Dermis blood vessel endothelial cell (primary cell): ENCODE measurements around the gene RMRP. TPM values are rescaled to one million over a fixed set of nuclear protein-coding genes. Genes with fewer than 3 reads are reported as not detected.
A peak's percentile ranks its signal among the peaks of the same experiment; 100 is the strongest.
"Not testable (repeated sequence)": the region's sequence is repeated elsewhere in the genome, so short reads cannot be mapped to it uniquely, and the experiment has no call there.

Experiments
- DNase-seq: peaks from one replicate; pipeline ENCODE4 v3.0.0; 2010
- total RNA-seq: library from RNA; depleted of rRNA; stranded (reverse); fragments of >200 nt; gene quantifications from 2 replicates; pipeline ENCODE4 v1.2.3, GENCODE V29; 2014

Gene RMRP
- total RNA-seq, 1 donor from 2014 or later: 9,128 TPM

DNA sequence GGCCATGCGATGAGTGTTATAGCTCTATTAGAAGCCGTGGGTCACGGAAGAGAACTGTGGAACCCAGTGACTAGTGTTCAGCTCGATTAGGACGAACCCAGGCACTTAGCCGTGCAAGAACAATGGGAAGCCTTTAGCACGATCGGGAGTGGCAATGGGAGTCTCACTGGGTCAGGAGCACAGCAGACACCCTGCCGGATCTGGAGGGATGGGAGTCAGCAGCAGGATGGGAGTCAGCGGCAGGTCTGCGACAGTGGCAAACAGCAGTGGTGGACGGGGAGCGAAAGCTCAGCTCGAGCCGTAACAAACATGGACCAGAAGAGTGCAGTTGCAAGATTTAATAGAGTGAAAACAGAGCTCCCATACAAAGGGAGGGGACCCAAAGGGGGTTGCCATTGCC, 17.4 kb downstream of the RMRP start:
- DNase-seq: not testable (repeated sequence)

DNA sequence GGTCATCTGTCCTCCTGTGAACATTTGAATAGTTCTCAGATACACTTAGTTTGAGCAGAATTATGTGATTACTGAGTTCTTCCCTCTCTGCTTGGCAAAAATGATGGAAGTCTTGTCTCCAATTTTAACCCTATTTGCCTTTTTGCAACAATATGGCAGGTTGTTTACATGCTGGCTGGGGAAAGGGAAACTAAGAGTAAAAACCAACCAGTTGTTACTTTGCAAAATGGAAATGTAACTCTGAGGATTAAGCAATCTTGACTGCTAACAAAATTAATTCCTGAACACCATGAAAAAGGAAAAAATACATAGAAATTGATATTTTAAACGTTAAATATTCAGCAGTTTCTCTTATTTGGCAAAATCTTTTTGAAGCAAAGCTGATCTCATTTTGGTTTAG, 18.2 kb downstream of the RMRP start:
- DNase-seq: no peak

DNA sequence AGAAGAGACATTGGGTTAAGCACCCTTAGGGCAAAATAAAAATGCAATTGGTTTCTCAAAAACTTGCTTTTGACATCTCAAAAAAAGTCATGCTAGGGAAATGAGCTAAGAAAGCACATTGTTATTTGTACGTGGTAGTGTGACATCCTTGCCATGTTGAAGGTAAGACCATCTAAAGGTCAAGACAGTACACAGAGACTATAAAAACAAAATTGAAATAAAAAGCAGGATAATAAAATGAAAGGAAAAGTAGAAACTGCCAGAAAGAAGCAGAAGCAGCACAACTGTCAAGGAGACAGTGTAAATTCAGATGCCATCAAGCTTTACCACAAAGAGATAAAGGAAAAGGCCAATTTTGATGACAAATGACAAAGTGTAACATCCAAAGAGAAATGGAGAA, 18.6 kb downstream of the RMRP start:
- not testable (repeated sequence) for DNase-seq

DNA sequence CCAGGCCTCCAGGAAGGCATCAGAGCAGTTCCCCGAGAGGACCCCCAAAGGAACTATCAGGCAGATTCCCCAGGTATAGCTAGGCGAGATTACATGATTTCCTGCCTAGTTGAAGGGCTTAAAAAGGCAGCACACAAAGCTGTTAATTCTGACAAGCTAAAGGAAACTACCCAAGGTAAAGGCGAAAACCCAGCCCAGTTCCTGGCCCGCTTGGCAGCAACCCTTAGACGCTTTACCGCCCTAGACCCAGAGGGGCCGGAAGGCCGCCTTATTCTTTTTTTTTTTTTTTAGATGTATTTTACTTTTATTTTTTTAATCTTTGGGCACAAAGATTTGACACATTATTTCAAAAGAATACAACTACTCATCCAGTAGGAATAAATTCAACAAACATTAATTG, 19.1 kb downstream of the RMRP start:
- DNase-seq: not testable (repeated sequence)

DNA sequence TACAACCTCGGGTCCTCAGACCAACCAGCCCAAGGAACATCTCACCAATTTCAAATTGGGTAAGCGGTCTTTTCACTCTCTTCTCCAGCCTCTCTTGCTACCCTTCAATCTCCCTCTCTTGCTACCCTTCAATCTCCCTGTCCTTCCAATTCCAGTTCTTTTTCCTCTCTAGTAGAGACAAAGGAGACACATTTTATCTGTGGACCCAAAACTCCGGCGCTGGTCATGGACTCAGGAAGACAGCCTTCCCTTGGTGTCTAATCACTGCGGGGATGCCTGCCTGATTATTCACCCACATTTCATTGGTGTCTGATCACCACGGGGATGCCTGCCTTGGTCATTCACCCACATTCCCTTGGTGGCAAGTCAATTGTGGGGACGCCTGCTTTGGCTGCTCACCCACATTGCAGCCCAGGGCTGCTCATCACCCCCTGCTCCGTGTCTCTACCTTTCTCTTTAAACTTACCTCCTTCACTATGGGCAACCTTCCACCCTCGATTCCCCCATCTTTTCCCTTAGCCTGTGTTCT, 20.3 kb downstream of the RMRP start:
- DNase-seq: not testable (repeated sequence)

DNA sequence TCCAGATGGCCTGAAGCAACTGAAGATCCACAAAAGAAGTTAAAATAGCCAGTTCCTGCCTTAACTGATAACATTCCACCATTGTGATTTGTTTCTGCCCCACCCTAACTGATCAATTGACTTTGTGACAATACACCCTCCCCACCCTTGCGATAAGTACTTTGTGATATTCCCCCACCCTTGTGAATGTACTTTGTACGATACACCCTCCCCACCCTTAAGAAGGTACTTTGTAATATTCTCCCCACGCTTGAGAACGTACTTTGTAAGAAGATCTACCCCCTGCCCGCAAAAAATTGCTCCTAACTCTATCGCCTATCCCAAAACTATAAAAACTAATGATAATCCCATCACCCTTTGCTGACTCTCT, 21.0 kb downstream of the RMRP start:
- not testable (repeated sequence) for DNase-seq

DNA sequence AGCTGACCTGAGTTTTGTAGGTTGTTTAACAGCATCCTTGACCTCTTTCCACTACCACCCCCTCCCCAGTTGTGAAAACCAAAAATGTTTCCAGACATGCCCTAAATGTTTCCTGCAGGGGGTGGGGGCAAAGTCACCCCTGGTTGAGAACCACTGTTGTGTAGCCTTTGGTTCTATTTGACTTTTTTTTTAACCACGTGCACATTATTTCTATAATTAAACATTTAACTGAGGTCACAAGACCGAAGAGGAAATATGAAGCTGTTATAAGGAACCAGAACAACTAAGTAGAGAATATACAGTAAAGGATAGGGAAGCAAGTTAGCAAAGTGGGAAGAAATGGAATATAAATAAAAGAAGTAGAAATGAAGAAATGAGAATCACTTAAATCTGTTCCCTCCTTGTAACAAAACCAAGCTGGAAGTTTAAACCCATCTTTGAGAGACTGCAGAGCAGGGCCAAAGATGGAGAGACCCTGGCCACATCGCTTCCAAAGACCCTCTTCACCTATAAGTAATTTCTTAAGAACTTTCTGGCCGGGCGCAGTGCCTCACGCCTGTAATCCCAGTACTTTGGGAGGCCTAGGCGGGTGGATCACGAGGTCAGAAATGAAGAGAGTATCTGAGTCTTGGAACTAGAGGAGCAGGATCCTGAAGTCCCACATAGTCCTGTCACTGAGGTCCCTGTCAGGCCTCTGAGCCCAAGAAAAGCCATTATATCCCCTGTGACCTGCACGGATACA, 21.5 kb downstream of the RMRP start:
- no peak for DNase-seq

DNA sequence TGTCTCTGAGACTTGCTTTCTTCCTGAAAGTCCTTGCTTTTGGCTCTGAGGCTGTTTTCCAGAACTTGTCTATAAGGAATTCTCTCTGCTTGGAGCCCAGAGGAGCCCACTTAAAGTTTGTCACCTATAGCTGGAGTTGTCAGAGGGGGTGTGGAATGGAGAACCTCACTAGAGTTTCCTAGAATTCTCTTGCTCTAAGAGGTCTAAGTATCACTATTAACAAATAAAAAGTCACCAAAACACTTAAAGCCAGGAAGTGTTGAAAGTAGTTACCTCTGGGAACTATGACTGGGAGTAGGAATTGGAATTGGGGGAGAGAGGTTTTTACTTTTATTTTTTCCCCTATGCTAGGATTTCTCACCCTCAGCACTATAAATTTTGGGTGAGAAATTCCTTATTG, 22.1 kb downstream of the RMRP start:
- DNase-seq: no peak

DNA sequence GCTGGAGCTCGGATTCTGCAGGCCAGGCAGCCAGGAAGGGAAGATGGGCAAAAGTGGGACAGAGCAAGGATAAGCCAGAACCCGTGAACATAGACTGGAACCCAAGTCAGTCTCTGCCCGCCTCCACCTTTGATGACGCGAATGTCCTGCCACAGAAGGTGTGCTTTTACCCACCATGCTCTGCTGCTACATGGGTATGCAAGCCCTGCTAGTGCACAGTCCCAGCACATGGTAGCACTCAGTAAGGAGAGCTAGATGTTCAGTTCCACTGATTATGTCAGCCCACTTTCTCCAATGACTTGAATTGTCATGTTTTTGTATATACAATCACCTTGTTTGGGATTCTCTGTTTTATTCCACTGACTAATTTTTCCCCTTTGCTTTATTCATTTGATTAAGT, 28.2 kb downstream of the RMRP start:
- no peak for DNase-seq

DNA sequence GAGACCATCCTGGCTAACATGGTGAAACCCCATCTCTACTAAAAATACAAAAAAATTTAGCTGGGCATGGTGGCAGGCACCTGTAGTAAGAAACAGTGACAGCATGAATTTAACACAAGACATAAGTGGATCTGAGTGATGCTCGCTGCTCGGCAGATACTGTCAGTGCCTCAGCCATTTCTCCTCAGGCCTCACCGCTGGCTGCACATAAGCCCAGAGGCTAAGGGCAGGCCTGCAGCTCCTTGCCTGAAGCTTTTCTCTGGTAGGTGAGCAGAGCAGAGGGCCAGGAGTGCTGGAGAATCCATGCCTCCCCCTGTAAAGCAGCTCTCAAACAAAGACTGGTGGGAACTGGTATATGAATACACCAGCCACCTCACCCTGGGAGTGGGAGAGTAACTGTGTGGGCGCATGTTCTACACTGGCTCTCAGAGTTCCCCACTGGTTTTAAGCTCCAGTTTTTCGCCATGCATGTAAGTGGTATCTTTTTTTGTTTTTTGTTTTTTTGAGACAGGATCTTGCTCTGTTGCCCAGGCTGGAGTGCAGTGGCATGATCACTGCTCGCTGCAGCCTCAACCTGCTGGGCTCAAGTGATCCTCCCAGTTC, 29.3 kb downstream of the RMRP start:
- DNase-seq: no peak

DNA sequence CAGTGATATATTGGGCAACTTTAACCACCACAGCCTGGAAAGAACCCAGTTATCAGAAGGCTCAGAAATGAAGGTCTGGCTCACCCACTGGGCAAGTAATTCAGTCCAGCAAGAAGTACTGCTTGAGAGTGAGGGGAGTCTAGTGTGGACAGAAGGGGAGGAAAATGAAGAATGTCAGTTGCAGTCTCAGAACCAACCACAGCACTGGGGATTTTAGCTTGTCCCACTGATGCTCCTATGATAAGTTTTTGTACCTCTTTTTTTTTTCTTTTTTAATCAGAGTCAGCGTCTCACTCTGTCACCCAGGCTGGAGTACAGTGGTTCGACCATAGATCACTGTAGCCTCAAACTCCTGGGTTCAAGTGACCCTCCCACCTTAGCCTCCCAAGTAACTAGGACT, 30.2 kb downstream of the RMRP start:
- DNase-seq: no peak

DNA sequence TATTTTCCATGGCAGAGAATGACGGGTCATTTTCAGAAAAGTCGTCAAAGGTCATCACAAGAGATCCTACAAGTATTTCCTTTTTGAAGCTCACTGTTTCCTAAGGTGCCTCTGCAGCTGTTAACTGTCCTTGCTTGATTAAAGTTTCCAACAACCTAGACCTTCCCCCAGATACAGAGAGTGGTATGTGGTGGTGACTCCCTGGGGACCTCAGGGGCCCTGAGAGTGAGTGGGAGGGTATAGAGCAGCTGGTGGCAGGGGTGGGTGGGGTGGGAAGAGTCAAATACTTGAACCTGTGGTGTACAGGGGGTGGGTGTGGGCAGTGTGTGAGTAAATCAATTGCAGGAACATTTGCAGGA, 38.0 kb downstream of the RMRP start:
- DNase-seq: no peak

DNA sequence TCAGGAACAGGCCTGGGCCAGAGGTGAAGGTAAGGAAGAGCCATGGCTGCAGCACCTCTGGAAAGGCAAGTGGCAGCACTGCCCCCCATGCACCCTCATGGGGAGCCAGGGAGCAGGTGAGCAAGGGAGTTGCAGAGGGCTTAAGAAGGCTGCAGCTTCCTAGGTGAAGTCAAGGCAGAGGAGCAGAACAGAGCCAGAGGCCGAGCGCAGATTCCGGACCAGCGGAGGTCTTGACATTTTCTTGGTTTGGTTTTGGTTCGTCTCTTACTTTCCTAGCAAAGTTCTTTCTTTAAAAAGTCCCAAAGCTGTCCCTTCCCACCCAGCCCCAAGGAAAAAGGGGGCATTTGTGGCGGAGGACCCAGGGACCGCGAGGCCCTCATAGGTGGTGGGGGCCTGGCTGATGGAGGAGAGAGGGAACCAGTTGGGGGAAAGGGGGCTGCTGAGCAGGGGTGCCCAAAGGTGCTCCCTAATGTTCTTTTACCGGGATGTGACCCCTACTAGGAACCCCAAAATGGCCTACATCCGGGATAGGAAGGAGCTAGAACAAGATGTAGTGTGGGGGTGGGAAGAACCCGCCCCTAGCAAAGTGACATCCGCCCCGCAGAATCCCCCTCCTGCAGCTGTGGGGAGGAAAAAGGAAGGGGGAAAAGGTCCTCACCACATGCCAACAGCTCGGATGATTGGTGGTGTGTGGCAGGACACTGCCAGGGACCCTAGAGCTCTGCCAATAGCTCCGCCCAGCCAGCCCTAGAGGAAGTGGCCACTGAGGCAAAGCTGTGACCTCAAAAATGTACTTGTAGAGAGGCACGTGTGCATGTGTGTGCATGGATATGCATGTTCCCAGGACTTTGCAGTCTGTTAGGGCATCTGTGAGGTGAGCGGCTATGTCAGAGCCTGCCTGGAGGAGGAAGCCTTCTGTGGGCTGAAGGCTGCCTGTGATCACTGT, 38.7 kb downstream of the RMRP start:
- no peak for DNase-seq

DNA sequence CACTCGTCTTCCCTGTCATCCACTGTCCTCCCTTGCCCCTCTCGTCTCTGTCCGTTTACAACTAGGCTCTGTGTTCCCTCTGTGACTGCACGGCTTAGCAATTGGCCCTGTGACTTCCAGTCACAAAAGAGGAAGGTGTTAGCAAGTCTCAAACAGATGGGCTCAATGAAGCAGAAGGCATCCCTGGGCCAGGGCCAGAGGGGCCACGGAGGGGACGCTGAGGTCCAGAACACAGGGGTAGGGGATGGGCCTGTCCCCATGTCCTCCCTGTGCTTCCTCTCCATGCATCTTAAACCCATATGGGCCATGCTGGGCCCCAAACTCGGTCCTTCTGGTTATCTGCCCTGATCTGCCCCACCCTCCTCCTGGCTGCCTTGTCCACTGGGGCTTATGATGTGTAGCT, 39.5 kb downstream of the RMRP start, which contains the start of gene CD72:
CD72 (minus strand) TSS at position 89 of the 403 bp plus-strand sequence. CDS start 110 bp downstream, outside the sequence.
- no peak for DNase-seq

DNA sequence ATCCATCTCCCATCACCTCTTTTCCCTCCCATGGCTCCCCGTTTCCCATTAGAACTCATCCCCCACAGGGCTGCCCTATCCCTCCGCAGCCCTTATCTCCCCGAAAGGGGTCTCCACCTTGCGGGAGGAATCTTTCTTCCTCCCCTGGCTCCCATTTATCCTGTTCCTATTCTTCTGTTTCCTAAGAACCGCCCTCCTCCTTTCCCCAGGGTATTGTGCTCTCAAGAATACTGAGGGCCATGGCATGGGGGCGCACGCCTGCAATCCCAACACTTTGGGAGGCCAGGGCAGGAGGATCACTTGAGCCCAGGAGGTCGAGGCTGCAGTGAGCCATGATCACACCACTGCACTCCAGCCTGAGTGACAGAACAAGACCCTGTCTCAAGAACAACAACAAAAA, 40.3 kb downstream of the RMRP start:
- DNase-seq: no peak

DNA sequence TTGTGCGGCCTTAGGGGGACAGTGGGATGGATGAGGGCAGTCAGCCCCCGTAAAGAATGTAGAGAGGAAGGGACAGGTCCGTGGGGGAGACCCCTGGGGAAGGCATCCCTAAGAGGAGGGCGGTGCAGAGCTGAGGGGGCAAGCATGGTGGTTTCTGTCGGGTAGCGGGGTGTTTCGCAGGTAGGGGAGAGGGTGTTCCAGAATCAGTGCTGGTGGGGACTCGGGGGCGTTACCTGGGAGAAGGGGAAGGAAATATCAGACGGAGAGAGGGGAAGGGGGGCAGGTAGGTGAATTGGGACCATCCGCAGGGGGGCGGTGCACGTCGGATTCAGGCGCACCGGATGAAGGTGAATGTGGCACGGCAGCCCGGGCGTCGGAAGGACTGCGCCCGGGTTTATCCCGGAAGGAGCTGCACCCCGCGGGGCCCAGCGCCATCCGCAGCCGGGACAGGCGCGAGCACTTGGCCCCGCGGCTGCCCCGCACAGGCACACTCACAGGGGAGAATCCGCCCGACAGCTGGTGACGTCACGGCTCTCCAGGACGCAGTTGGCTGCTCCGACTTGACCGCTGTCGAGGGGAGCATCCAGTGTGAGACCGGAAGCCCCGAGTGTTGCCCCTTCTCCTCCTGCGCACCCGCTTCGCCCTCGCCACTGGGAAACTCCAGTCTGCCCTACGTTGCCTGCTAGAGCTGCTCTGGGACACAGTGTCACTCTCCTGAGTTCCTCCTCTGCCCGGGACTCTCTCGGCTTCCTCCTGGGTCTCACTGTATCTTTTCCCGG, 40.9 kb downstream of the RMRP start:
- DNase-seq: peak; percentile 49

DNA sequence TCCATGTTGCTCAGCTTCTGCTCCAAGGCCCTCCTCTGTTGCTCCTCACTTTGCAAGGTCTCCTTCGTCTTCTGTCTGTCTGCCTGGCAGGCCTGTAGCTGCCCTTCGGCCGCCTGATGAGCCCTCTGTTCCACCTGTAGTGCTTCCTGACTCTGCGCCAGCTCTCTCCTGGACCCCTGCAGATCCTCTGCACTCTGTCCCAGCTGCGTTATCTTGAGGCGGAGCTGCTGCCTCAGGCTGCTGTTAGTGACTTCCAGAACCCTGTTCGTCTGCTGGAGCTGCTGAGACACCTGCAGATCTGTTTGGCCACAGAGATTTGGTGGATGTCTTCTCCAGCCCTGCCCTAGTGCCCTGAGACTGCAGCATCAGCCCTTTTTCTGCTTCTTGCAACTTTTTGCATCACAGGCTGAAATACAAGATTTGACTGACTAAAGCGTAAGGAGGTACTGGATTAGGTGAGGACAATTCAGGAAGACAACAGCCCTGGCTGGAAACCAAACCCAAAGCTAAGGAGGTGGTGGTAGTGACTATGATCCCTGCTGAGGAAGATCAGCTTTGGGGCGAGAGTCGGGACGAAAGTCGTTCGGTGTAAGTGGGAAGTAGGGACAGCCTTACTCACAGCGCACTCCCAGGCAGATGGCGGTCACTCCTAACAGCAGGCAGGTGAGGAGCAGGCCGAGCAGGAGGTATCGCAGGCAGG, 41.7 kb downstream of the RMRP start:
- no peak for DNase-seq

DNA sequence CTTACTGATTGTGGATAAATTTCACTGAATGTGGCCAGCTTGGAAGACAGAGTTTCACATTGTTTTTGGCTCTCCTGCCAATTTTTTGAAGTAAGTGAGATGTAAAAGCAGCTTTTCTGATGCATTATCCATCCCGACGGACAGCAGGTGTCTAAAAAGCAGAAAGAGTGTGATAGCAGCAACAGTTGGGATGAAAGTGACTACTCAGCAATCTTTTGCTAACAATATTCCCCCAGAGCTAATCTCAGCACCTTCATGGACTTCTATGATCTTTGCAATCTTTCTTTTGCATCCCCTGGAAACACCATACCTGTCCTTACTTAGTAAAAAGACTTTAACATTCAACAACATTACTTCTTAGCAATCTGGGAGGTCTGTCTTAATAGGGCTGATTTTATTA, 45.0 kb downstream of the RMRP start:
- no peak for DNase-seq

DNA sequence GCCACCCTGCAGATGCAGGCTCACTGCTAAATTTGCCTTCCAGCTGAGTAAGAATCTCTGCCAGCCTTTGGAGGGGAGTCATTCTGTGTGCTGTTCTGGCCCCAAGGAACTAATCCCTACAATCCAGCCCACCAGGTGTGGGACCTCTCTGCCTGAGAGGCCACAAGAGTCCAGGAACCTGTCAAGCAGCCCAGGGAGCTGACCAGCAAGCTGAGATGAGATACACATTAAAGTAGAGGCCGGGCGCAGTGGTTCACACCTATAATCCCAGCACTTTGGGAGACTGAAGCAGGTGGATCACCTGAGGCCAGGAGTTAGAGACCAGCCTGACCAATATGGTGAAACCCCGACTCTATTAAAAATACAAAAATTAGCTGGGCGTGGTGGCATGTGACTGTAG, 45.8 kb downstream of the RMRP start:
- DNase-seq: not testable (repeated sequence)

DNA sequence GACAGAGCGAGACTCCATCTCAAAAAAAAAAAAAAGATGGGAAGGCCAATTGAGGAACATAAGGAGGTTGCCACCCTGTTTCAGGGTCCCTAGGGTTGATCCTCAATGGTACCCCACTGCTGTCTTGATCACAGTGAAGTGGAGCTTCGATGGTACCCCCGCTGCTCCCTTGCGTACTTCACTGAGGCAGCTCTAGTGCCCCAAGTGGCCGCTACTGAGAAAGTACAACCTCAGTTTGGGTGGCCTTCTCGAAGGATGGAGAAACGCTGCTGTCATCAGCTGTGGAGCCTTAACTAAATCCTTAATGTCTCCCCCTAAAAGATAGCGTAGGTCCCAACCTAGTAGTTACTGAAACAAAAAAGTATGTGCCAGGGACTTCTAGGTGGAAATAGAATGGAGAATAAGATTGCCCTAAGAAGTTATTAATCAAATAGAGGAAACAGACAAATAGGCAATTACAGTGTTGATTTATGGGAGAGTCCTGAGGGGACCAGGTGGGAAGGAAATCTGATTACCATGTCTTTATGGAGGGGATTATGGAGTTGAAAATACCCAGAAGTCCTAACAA, 46.5 kb downstream of the RMRP start:
- DNase-seq: peak; percentile 70

DNA sequence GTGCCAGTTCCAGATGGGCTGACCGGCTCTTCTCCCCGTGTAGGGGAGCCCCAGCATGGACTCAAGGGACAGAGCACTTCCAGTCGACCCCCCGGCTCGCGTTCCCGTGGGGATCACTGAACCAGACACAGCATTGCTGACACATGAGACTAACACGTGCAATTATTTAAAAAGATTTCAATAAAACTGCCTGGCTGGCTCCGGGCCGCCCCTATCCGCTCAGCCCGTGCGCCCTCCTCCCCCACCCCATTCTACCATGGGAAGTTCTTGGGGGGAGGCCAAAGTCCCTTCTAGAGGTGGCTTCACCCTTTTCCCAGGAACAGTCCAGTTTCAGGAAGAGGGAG, 48.0 kb downstream of the RMRP start:
- DNase-seq: no peak
